ENCODE results near the gene SLC30A1. TPM values are rescaled to one million over a fixed set of nuclear protein-coding genes. Genes with fewer than 3 reads are reported as not detected.

Gene SLC30A1
- total and polyA plus RNA-seq, 10 of the 15 experiments (the other 5 are each of a cell fraction or from before 2014, with no cell fraction given), result 3.5 to 14.1 (median 8.8) TPM

DNA sequence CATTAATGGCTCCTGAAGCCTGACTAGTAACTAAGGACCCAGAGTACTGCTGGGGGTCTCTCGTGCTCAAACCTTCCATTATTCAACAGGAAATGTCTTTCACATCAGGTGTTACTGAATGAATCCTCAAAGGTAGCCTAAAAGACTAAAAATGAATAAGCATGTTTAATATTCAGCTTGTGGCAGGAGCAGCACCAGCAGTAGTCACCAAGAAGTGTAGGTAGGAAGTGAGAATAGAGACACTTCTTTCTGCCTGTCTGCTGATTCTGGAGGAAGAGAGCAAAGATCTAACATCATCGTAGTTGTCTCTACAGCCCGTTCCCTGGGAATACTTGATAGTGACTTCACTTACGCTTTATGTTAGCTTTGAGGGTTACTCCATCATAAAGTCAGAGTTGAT is 7.6 kb upstream of the SLC30A1 start (continued):
- TF ChIP-seq ZNF622 (IDR thresholded peaks at IDR 0.05), result no peak

DNA sequence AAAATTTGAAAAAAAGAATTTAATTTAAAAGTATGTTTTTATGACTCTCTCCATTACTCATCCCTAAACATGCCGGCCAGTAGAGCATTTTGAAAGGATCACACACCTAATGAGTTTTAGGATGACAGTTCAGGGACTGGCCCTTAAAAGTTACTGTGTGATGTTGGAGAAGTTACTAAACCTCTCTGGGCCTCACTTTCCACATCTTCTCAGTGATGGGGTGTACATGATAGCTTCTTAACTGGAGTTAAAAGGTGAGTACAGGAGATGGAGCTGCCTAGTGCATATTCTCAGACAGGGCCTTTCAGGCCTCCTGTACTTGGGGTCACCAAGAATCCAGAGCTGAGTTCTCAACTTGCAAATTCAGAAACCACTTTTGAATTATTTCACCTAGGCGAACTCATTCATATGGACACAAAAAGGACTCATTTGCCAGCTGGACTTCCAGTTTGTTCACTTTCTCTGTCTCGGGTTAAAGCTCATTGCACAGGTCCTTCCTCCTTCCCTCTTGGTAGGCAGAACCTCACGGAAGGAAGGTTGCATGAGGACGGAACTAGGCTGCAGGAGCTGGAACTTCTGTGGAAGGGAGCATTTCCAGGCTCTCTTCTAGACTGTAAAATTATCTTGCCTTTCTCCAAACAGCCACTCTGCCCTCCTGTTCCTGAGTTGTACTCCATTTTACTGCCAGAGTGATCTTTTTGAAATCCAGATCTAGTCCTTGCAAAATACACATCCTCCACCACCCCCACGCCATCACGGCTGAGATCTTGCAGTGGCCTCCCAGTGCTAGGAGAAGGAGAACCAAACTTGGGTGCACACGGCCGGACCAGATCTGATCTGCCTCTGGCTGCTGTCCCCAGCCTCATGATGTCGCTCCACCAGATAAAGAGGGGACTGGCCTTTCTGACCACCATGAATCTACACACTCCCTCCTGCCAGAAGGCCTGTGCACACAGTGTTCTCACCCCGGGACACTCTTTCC is 4.3 kb upstream of the SLC30A1 start:
- no peak overlapping the region for H3K4me3 ChIP-seq
- WGBS (ENCODE audit: insufficient coverage, insufficient replicate concordance, low lambda C conversion rate, missing lambda C conversion rate), result 97% methylated on average over 11 of the region's 11 CpGs
- no peaks in the 10 kb centered on the region for H4K20me1 ChIP-seq (ENCODE audit: control insufficient read depth, insufficient read depth)
- CTCF ChIA-PET, result interaction anchor here (0.8 to 1.5 kb wide), 2 partner anchors 69 to 113 kb away, joined by 3 to 7 read pairs; no protein-coding TSS in a partner anchor
- H2AFZ ChIP-seq (ENCODE audit: control insufficient read depth, low read depth, low read length), result no peak overlapping the region
- RAD21 ChIA-PET (ENCODE audit: unreplicated experiment), result no interaction called here
- H3K9me3 ChIP-seq (replicated peaks; ENCODE audit: control insufficient read depth, insufficient read depth, low read length), result no peaks in the 10 kb centered on the region
- intact Hi-C loops (cut with micrococcal nuclease; ENCODE audit: unreplicated experiment) (no loop called here), in situ Hi-C loops (cut with MboI) (no loop called here)
- H3K79me2 ChIP-seq (ENCODE audit: control insufficient read depth, insufficient read depth, low read length), result peaks cover 7% of the 10 kb centered on the region
- POLR2A ChIA-PET, result interaction anchor here (1.6 to 2.1 kb wide), 2 partner anchors 23 to 256 kb away, joined by 3 to 7 read pairs; partner anchors contain the start of gene TRAF5
- no peak for ATAC-seq
- SMC1A ChIA-PET (ENCODE audit: uncharacterized antibody, unreplicated experiment), result interaction anchor here (0.7 to 1.5 kb wide), 5 partner anchors 10 to 115 kb away, joined by 3 to 7 read pairs (median 4); no protein-coding TSS in a partner anchor
- H3K4me1 ChIP-seq (ENCODE audit: control insufficient read depth, insufficient read depth, low read length), result peaks cover 32% of the 10 kb centered on the region
- no peaks in the 10 kb centered on the region for H3K27me3 ChIP-seq (replicated peaks in 1 of 2; ENCODE audit: control insufficient read depth in 2 of 2, insufficient read depth in 2 of 2, low read length in 1 of 2)
- H3K9ac ChIP-seq (ENCODE audit: control insufficient read depth, insufficient read depth, low read length), result no peak overlapping the region
- no peaks in the 10 kb centered on the region for H3K36me3 ChIP-seq (ENCODE audit: control insufficient read depth in 2 of 2, insufficient read depth in 2 of 2, low read length in 1 of 2)
- 0 out of 2 replicates have a peak overlapping the region, but pooled peaks have one; percentile 25 for H3K27ac ChIP-seq (ENCODE audit: control insufficient read depth, insufficient read depth)
- FAIRE-seq, result no peak
- no TSS peak for BruUV-seq (replicated peaks)
- H3K4me2 ChIP-seq (ENCODE audit: control insufficient read depth, insufficient read depth), result no peak overlapping the region
- TF ChIP-seq ZNF217 (IDR thresholded peaks at IDR 0.05) (peak; percentile 40; the same call in 1 of the 2 replicates), RCOR1 (conservative IDR thresholded peaks at IDR 0.05; ENCODE audit: low read depth, low read length) (no peak), SMARCA5 (IDR thresholded peaks at IDR 0.05) (peak; percentile 61; the same call in 1 of the 2 replicates)
- no peak for DNase-seq (ENCODE audit: low read depth, low spot score)
